ENCODE results near the gene SUMO4. TPM values are rescaled to one million over a fixed set of nuclear protein-coding genes. Genes with fewer than 3 reads are reported as not detected.

SUMO4 gene
- total RNA-seq, 1 experiment from 2014 or later, result 1.2 TPM

DNA sequence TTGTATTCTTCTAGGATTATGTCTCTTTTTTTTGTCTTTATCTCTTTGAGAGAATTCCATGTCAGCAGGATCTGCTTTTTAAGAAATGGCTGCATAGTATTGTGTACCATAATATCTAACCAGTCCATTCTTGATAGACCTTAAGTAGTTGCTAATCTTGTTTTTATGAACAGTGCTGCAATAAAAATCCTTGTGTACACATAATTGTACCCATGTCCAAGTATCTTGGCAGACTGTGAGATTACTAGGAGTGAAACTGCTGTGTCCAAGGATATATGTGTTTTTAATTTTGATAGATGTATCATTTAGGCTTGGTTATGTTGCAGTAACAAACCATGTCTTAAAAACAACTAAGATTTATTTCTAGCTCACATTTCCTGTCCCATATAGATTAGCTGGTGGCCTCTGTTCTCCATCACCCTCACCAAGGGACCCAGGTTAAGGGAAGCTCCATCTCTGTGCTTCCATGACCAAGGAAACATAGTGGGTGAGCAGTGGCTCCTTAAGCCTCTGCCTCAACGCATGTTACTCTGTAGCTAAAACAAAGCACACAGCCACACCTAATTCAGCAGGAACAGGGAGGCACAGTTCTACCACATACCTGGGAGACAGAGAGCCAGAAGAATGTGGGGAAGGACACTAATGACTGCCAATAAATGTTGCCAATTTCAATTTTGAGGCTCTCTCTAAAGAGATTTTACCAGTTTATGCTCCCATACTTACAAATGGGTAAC is 12.1 kb upstream of the SUMO4 start (continued):
- no peak for TF ChIP-seq ZNF416 (CRISPR knock-in tag; IDR thresholded peaks at IDR 0.05)
- TF ChIP-seq, protein P1, sequence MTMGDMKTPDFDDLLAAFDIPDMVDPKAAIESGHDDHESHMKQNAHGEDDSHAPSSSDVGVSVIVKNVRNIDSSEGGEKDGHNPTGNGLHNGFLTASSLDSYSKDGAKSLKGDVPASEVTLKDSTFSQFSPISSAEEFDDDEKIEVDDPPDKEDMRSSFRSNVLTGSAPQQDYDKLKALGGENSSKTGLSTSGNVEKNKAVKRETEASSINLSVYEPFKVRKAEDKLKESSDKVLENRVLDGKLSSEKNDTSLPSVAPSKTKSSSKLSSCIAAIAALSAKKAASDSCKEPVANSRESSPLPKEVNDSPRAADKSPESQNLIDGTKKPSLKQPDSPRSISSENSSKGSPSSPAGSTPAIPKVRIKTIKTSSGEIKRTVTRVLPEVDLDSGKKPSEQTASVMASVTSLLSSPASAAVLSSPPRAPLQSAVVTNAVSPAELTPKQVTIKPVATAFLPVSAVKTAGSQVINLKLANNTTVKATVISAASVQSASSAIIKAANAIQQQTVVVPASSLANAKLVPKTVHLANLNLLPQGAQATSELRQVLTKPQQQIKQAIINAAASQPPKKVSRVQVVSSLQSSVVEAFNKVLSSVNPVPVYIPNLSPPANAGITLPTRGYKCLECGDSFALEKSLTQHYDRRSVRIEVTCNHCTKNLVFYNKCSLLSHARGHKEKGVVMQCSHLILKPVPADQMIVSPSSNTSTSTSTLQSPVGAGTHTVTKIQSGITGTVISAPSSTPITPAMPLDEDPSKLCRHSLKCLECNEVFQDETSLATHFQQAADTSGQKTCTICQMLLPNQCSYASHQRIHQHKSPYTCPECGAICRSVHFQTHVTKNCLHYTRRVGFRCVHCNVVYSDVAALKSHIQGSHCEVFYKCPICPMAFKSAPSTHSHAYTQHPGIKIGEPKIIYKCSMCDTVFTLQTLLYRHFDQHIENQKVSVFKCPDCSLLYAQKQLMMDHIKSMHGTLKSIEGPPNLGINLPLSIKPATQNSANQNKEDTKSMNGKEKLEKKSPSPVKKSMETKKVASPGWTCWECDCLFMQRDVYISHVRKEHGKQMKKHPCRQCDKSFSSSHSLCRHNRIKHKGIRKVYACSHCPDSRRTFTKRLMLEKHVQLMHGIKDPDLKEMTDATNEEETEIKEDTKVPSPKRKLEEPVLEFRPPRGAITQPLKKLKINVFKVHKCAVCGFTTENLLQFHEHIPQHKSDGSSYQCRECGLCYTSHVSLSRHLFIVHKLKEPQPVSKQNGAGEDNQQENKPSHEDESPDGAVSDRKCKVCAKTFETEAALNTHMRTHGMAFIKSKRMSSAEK (CRISPR knock-in tag; IDR thresholded peaks at IDR 0.05; ENCODE audit: borderline replicate concordance), result no peak
- no peak for TF ChIP-seq NR2C2 (CRISPR knock-in tag; IDR thresholded peaks at IDR 0.05)
- no peak for TF ChIP-seq ZNF425 (CRISPR knock-in tag; conservative IDR thresholded peaks at IDR 0.05)
- no peak for TF ChIP-seq ARID4B (CRISPR knock-in tag; IDR thresholded peaks at IDR 0.05; ENCODE audit: borderline replicate concordance)
- TF ChIP-seq ZMAT4 (CRISPR knock-in tag; IDR thresholded peaks at IDR 0.05), result no peak
- no peak for TF ChIP-seq IRF2 (CRISPR knock-in tag; IDR thresholded peaks at IDR 0.05; ENCODE audit: borderline replicate concordance, low read depth)
- no peak for TF ChIP-seq SMAD4 (CRISPR knock-in tag; IDR thresholded peaks at IDR 0.05)
- TF ChIP-seq, protein P2, sequence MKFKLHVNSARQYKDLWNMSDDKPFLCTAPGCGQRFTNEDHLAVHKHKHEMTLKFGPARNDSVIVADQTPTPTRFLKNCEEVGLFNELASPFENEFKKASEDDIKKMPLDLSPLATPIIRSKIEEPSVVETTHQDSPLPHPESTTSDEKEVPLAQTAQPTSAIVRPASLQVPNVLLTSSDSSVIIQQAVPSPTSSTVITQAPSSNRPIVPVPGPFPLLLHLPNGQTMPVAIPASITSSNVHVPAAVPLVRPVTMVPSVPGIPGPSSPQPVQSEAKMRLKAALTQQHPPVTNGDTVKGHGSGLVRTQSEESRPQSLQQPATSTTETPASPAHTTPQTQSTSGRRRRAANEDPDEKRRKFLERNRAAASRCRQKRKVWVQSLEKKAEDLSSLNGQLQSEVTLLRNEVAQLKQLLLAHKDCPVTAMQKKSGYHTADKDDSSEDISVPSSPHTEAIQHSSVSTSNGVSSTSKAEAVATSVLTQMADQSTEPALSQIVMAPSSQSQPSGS (CRISPR knock-in tag; IDR thresholded peaks at IDR 0.05; ENCODE audit: borderline replicate concordance, low read depth), result no peak
- TF ChIP-seq, protein P3, sequence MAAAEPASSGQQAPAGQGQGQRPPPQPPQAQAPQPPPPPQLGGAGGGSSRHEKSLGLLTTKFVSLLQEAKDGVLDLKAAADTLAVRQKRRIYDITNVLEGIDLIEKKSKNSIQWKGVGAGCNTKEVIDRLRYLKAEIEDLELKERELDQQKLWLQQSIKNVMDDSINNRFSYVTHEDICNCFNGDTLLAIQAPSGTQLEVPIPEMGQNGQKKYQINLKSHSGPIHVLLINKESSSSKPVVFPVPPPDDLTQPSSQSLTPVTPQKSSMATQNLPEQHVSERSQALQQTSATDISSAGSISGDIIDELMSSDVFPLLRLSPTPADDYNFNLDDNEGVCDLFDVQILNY (CRISPR knock-in tag; IDR thresholded peaks at IDR 0.05), result no peak
- TF ChIP-seq JAZF1 (CRISPR knock-in tag; IDR thresholded peaks at IDR 0.05), result no peak
